HG03354 (cell line): ENCODE data around the gene TTLL9.

ENCODE experiments used
- ATAC-seq: cut with Tn5 transposase; IDR thresholded peaks from one replicate; pipeline ENCODE4 v1.9.1; 2021; ENCODE audit warnings: mild to moderate bottlenecking; ENCODE audit not compliant: unreplicated experiment, poor library complexity, severe bottlenecking

TTLL9 gene

DNA sequence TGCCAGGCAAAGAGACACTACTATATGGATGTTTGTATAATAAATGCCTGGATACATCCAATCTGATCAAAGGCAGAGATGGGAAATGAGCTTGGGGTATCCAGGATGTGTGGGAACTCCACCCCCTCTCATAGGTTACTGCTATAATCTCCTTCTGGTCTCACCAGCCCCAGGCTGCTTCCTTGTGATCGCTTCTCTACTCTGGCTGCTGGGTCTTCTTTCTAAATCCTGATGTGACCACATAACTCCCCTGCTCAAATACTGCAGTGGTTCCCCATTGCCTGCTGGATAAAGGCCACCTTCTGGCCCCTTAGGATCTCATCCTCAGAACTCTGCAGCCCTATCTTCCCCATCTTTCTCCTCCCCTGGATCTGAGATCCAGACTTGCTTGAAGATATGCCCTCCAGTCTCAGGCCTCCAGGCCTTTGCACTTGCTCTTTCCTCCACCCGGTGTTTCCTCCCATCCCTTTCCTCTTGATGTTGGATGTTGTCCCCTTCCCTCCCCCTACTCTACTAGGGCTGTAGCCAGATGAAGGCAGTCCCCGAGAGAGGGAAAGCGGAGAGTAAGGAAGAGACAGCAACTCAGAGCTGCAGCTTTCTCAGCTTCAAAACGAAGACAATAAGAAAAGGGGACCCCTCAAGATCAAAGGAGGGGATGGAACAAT, 96.7 kb downstream of the TTLL9 start:
- ATAC-seq, result no peak

DNA sequence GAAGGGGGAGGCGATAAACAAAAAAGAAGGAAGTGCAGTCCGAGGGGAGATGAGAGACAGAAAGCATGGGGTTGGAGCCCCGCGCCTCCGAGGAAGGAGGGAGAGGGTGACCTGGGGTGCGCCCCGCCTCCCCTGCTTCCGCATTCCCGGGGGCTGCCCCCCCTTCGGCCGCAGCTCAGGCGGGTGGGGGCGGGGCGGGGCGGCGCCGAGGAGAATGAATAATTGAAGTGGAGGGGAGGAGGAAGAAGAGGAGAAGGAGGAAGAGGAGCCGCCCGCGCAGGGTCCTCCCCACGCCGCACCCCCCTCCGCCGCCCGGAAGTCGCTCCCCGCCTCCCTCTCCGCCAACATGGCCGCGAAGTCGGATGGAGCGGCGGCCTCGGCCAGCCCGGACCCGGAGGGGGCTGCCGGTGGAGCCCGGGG, 97.4 kb downstream of the TTLL9 start, which contains the start of gene XKR7:
Gene XKR7 (plus strand): TSS at position 322 of the 420 bp plus-strand sequence. CDS start 25 bp downstream, at position 347.
- ATAC-seq, result no peak

DNA sequence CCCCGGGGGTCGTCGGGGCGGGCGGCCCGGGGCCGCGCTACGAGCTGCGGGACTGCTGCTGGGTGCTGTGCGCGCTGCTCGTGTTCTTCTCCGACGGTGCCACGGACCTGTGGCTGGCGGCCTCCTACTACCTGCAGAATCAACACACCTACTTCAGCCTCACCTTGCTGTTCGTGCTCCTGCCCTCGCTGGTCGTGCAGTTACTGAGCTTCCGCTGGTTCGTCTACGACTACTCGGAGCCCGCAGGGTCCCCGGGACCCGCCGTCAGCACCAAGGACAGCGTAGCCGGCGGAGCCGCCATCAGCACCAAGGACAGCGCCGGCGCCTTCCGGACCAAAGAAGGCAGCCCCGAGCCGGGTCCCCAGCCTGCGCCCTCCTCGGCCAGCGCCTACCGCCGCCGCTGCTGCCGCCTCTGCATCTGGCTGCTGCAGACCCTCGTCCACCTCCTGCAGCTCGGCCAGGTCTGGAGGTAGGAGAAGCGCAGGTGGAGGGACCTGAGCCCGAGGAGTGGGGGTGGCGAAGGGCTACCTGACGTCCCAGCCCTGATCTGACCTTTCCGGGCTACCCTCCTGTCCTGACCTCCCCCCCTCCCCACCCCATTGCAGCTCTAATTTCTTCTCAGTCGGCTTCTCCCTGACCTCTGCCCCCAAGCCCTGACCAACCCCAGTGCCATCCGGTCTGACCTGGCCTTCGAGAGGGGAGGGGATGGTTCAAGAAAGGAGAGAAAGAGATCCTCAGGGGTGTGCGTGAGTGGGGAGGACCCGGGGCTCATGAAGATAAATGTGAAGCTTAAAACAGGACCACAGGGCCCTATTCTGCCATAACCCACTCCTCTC, 98.1 kb downstream of the TTLL9 start:
- ATAC-seq, result peak; percentile 64

DNA sequence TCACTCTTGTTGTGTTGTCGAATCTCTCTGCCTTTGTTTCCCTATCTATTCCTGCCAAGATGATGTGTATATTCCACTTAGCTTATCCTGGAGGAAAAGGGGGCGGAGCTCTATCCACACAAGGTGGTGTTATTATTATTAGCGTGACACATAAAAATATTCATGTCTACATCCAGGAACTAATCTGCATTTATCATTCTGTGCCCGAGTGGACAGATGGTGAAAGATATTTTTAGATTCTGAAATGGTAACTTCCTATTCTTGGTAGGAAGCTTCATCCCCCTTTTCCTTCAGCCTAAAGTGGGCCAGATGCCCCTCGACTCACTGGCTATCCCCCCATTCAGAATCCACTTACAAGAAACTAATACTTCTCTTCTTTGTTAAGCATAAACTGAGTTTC, 99.6 kb downstream of the TTLL9 start:
- no peak for ATAC-seq

DNA sequence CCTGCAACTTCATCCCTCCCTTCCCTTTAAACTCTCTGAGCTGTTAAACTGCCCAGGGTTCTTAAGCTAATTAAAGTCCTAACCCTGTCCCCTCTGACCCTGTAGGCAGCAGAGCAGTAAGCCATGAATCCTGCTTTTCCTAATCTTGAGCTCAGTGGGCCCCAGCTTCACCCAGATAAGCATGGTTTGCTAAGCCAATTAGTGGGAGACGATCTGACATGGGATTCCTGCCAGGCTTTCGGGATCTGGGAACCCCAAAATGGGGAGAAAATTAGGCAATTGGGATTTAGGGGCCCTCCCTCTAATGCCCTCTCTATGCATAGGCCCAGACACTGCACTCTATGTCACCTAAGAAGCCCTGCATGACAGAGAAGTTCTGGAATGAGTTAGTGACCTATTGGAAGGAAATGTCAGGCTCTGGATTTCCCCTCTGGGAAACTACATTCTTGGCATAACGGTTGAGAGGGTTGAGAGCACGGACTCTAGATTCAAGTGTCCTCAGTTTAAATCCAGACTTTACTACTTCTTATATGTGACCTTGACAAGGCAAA, 102.1 kb downstream of the TTLL9 start:
- ATAC-seq, result no peak

DNA sequence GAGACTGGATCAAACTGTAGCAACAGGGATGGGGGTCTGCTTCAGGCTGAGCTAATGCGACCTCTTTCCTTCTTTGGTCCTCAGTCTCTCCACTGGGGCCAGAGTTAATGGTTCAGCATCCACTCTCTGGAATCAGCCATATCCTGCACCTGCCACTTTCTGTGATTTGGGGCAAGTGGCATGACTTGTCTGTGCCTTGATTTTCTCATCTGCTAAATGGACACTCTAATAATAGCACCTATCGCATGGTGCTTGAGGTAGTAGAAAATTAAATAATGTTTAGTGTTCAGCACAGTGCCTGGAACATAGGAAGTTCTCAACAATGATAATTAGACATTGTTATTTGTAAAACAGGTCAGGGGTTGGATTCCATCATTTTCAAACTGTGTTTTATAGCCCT, 103.9 kb downstream of the TTLL9 start:
- ATAC-seq, result no peak

DNA sequence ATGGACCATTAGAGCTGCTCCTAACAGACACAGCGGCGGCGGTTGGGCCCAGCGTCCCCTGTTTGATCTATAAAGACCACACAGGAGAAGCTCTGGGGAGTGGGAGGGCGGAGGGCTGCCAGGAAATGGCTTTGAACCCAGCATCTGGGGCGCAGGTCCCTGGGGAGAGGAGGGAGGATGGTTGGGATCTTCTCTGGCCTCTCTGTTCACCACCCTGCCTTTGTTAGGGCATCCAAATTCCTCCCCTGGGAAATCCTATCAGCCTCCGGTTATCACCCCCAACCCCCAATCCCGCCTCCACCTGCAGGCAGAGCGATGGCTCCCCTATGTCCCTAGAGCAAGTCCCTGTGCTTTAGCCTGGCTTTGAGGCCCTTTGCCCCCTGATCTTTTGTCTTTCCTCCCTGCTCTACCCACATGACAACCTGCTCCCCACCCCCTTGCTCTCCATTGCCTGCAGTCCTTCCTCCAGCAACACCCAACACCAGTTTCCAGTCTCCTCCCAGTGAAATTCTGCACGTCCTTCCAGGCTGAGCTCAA, 104.6 kb downstream of the TTLL9 start:
- ATAC-seq, result no peak

DNA sequence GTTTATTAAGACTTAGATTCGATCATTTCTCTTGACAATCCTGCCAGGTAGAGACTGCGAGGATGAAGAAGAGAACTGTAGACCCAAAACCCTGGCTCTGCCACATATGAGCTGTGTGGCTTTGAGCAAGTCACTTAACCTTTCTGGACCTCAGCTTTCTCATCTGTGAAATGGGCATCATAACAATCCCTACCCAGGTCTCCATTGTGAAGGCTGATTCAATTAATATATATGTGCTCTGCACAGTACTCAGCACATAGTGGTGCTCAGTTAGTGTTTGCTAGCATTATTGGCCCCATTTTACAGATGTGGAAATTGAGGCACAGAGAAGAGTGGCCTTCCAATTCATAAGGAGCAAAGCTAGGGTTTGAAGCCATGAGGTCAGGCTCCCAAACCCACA, 105.4 kb downstream of the TTLL9 start:
- ATAC-seq, result no peak

DNA sequence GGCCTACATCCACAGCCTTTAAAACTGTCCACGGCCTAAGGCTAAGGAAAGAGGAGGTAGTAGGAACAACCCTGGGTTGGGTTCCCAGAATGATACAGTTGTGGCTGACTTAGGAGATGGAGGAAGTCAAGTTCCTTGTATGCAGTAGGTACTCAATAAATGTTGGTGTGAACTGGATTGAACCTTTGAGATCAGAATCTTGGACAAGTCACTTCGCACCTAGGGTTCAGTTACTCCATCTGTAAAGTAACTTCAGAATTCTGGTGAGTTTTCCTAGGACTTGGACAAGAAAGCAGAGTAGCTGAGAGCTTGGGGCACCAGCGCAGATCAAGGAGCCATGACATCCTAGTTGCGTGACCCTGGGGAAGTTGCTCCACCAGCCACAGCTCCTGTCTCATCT, 106.6 kb downstream of the TTLL9 start:
- no peak for ATAC-seq

DNA sequence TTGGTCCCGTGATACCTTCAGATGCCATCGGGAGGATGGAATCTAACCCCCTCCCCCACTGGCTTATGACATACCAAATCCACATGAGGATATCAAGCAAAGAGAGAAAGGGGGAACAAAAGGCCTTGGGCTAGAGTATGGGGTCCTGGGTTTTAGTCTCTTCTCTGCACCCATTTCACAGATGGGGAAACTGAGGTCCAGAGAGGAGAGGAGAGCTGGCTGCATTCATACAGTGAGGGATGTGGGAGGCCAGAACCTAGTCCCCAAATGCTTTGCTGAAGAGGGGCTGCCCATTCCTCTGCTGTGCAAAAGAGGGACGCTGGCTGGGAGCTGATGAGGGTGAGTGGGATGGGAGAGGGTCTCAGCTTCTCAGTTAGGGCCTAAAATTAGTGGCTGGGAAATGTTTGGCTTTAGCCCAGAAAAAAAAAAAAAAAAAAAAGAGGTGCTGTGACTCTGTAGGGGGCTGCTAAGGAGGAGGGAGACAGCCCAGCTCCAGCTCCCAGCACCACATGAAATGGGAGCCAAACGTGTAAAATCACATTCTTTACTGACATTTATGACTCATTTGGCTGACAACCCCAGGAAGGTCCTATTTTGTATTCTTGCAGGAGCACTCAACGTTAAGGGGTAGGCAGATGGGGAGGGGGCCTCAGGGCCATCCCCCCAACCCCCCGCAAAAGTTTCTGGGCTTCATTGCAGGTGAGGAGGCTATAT, 109.4 kb downstream of the TTLL9 start:
- no peak for ATAC-seq

DNA sequence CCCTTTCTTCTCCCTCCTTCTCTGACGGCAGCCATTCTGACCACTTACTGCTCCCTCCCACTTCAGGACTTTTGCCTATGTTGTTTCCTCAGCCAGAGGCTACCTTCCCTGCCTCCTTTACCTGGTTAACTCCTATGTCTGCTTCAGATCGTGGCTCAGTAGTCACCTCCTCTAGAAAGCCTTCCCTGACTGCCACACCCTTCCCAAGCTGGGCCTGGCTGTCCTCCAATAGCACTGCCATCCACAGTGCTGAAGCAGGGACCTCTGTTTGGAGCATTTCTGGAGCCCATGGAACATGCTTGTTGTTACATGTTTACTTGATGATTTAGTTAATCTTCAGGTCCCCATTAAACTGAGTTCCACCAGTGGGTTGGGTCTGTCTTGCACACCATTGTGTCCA, 111.3 kb downstream of the TTLL9 start:
- no peak for ATAC-seq

DNA sequence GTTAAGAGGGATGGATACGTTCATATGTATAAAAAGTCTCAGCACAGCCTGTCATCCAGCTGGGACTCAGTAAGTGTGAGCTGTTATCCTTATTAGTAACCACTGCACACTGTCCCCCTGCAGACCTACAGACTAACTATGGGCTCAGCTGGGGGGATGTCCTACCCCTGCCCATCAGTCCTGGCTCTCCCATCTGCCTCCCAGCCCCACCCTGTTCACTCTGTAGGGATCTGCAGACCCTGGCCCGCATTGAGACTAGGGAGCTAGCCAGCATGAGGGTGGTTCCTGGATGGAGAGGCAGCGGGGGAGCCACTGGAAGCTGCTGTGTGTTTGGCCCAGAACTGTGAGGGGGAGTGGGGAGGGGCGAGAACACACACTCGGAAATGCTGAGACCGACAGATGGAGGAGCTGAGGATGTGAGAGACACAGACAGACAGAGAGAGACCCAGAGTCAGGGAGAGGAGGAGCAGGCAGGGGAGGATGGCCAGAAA, 114.6 kb downstream of the TTLL9 start:
- ATAC-seq, result no peak

DNA sequence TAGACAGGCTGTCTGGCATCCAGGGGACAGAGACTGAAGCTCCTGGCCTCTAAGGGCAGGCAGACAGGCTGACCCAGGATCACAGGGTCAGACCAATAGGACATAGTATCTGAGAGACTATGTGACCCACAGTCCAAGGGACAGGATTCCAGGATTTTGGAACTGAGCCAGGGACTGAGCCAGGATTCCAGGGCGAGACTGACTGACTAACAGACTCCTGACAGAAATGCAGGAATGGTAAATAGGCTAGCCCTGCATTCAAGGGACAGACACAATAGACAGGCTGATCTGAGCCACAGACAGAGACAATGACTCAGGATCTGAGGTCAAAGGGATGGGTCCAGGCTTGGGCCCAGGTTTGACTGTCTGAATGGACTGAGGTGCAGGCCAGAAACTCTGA, 117.3 kb downstream of the TTLL9 start:
- ATAC-seq, result no peak

DNA sequence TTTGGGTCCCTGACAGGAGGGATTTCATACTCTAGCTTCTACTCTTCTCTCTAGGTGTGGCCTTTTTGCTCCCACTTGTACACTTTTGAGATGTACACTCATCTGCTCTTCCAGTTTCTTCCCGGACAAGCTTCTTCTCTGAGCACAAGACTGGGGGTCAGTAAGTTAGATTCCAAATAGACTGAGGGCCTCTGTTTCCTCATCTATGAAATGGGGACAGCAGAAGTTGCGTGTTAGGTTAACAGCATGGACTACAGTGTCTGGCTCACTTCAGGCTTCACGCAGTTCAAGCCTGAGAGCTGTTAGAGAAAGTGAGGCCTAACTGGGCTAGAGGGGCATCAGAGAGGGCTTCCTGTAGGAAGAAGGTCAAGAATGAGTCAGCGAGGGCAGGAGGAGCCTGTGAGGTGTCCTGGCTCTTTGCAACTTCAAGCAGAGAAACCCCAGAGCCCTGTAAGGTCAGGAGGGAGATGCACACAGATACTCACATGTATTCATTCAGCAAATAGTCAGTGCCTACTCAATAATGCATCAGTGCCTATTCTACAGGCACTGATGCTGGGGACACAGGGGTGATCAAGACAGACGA, 118.1 kb downstream of the TTLL9 start:
- ATAC-seq, result no peak

DNA sequence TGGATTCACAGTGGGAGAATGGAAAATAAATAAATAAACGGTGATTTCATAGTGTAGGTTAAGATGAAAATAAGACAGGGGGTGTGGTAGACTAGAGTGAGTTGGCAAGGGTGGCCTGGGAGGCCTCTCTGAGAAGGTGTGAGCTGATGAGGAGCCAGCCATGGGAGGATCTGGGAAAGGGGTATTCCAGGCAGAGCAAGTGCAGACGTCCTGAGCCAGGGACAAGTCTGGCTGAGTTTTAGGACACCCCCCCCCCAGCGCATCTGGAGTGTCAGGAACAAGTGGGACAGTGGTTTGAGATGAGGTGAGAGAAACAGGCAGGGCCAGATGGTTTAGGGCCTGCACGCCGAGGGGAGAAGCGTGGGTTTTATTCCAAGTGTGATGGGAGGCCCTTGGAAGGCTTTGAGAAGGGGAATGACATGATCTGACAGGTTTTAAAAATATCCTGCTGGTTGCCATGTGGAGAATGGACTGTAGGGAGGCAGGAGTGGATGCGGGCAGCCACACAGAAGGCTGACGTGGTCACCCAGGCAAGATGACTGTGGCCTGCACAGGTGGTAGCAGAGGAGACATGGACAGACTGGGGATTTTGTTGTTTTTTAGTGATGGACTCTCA, 118.7 kb downstream of the TTLL9 start:
- ATAC-seq, result no peak

DNA sequence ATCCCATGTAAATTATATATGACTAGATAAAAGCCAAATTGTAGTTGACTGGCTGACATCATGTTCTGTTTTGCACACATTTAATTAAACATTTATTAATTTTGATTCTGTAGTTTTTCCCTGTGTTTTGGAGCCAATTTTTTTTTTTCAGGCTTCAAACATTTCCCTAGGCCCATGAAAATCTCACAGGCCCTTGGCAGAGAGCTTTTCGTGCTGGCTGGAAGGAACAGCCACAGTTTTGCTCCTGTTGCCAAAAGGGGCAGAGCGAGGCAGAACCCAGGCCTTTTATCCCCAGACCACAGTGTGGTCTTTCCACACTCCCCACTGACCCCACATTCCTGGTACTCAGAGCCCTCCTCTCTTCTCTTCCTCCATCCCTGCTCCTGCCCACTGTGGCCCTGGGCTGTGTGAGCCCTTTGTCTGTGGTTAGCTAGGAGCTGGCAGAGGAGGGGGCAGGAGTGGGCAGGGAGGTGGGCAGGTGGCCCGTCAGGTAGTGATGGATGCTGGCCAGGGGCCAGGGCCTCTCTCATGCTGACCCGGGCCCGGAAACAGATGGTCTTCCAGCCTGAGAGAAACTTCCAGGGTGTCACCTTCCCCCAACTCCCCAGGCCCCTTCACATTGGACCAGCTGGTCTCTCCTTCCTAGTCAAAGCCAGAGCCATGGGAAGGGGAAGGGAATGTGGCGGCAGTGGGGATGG, 120.4 kb downstream of the TTLL9 start:
- no peak for ATAC-seq

DNA sequence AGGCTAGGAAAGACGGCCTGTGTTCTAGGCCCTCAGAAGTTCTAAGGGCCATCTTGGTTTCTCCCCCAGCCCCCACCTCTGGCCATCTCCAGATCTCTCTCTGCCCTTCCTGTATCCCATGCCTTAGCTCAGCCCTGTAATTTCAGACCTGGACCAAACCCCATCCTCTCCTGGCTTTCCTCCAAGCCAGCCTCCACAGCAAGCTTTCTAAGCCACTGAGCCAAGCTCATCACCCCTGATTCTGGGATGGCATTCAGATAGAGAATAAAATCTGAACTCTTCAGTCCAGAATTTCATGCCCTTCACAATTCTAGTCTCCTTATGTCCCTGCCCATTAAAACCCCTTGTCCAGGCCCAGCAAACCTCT, 120.9 kb downstream of the TTLL9 start:
- no peak for ATAC-seq

DNA sequence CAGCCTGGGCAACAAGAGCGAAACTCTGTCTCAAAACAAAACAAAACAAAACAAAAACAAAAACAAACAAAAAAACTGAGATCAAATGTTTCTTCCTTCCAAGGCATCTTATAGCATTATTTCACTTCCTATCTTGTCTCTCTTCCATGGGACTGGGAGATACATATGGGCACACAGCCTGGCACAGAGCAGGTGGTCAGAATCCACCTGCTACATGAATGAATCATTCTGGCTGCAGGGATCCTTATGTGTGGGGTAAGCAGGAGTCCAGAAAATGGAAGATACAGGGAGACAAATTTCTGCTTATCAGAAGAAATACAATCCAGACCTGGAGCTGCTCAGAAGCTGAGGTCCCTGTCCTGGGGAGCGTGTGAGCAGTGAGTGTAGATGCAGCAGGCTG, 121.7 kb downstream of the TTLL9 start:
- ATAC-seq, result no peak
